Pons (tissue), 1 donor: ENCODE measurements around the gene RFC3.
"Not testable (repeated sequence)": the region's sequence is repeated elsewhere in the genome, so short reads cannot be mapped to it uniquely, and the experiment has no call there.

Experiments used
- DNase-seq: peaks from one replicate; pipeline ENCODE4 v3.0.0-alpha.2; 2016; ENCODE audit warnings: low spot score

RFC3 gene

DNA sequence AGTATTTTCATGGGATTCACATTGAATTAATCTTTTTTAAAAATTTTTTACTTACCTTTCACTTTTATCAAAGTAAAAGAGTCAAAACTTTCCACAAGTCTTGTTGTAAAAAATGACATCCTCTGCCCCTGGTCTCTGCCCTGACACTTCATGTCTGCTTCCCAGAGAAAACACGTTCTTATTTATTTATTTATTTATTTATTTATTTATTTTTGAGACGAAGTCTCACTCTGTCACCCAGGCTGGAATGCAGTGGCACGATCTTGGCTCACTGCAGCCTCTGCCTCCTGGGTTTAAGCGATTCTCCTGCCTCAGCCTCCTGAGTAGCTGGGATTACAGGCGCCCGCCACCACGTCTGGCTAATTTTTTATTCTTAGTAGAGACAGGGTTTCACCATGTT lies 5.1 kb upstream of the RFC3 start:
- DNase-seq, result not testable (repeated sequence)

GRCh38 chr13:33815011-33815550 lies 2.9 kb upstream of the RFC3 start:
- no peak for DNase-seq

DNA sequence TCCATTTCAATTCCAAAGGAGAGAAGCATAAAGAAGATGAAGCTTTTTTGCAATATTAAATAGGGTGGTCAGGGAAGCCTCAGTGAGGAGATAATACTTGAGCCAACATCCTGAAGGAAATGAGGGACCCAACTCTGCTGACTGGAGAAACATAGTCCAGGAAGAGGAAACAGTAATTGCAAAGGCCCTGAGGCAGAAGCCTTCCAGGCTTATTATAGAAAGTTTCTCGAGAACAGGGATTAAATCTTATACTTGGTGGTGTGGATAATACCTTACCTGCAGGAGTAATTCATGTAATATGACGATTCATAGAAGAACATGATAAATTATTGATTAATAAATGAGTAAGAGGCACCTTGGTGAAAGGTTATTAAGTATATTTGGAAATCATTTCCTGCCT lies 1.0 kb upstream of the RFC3 start:
- DNase-seq, result no peak

DNA sequence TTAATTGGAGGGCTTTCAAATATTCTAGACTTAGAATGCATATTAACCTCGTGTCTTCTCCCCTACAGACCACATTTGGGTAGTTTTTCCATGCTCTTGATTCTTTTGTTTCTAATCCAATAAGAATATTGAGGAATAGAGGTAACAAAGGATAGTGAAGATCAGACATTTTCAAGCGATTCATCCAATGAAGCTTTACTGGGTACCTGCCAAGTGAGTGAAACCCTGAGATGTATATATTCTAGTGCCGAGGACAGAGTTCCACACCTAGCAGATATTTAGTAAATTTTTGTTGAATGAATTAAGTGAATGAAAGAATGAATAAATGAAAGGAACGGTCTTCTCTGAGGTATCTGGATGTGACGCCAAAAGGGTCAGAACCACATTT lies 442 bp upstream of the RFC3 start:
- DNase-seq, result no peak

GRCh38 chr13:33825083-33825482 lies 7.1 kb downstream of the RFC3 start:
- no peak for DNase-seq

DNA sequence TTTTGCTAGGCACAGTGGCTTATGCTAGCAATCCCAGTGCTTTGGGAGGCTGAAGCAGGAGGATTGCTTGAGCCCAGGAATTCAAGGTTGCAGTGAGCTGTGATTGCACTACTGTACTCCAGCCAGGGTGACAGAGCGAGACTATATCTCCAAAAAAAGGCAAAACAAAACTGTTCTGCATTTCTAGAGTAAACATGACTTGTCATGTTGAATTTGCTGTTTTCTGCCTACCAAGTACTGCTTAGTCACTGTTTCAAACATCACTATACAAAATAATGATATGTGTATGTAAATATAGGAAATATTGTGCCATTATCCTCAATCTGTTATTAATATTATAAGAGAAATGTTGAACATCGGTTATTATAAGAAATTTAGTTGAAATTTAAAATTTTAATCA lies 9.2 kb downstream of the RFC3 start:
- DNase-seq, result no peak

GRCh38 chr13:33828431-33829129 lies 10.6 kb downstream of the RFC3 start:
- no peak for DNase-seq

DNA sequence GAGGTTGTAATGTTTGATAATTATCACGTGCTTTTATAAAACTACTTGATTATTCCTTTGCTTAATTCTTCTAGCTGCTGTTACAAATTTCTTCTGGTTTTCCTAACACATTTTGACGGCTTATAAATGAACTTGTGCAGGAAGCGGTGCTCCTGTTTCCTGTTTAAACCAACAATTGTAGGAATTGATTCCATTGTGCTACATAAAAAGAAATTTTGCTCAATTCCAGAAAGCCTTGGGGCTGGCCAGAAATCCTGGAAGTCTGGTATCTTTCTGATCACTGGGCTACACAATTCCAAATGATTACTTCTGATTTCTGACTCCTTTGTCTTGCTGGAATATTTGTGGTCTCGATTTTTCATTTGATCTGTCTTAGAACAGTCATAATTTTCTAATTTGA lies 14.9 kb downstream of the RFC3 start:
- no peak for DNase-seq

GRCh38 chr13:33838647-33839046 lies 20.7 kb downstream of the RFC3 start:
- no peak for DNase-seq

DNA sequence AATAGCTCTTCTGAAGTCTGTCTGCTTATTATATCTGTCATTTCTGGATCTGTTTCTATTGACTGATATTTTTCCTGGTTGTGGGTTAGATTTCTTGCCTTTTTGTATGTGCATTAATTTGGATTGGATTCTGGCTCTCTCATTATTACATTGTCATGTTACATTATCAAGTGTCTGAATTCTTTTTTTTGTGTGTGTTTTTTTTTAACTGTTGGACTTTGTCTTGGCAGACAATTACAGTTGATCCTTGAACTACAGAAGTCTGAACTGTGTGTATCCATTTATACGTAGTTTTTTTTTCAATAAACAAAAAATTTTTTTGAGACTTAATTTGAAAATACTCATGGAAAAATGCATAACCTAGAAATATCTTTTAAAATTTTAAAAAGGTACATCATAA lies 22.5 kb downstream of the RFC3 start:
- DNase-seq, result no peak

GRCh38 chr13:33842207-33842606 lies 24.3 kb downstream of the RFC3 start:
- DNase-seq, result no peak

DNA sequence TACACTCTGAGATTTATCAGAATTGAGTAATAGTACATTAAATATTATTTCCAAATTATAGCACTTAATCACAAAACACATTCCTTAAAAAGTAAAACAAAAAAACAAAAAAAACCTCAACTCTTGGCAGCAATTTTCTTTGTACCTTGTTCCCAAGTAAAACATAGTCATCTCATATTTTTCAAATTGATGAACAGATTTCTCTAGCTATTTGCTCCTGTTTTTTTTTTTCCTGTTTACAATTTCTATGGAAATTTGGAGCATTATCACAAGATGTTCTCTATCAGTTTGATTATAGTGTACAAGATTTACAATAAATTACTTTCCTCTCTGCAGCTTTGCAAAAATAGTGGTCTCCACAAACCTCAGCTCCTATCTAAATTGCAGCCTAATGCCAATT lies 25.0 kb downstream of the RFC3 start:
- DNase-seq, result no peak

DNA sequence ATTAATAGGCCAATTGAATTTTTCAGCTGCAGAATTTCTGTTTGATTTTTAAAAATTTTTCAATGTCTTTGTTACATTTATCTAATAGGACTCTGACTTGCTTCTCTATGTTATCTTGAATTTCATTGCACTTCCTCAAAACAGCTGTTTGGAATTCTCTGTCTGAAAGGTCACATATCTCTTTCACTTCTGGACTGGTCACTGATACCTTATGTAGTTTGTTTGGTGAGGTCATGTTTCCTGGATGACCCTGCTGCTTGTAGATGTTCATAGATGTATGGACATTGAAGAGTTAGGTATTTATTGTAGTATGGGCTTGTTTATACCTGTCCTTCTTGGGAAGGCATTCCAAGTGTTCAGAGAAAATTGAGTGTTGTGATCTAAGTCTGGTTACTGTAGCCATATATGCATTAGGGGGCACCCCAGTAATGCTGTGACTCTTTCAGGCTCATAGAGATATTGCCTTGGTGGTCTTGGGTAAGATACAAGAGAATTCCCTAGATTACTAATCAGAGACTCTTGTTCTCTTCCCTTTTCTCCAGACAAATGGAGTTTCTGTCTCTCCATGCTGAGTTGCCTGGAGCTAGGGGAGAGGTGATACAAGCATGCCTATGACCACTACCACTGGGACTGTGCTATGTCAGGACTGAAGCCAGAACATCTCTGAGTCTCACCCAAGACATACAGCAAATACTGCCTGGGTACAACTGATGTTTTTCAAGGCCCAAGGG lies 27.8 kb downstream of the RFC3 start:
- no peak for DNase-seq

DNA sequence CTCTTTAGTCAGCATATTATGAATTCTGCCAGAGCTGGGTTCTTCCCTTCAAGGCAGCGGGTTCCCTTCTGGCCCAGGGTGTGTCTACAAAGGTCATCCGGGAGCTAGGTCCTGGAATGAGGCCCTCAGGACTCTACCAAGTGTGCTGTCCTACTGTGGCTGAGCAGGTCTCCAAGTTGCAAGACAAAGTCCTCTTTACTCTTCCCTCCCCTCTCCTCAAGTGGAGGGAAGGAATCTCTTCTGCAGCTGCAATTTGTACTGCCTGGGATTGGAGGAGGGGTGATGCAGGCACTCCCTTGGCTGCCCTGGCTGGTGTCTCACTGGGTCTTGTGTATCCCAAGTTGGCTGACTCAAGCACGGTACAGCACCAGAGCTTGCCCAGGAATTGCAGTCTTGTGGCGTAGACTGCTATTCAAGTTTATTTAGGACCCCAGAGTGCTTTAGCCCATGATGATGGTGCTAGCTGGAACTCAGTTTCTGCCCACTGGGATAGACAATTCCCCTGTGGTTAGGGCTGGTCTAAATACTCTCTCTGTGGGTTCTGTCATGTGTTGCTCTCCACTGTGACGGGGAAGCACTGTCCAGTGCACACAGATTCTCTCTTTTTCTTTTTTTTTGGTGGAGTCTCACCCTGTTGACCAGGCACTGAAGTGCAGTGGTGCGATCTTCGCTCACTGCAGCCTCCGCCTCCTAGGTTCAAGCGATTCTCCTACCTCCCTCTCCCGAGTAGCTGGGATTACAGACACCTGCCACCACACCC lies 28.5 kb downstream of the RFC3 start:
- no peak for DNase-seq

- no peak for DNase-seq
Observed at GRCh38 chr13:33849211-33849610, 31.3 kb downstream of the RFC3 start.

GRCh38 chr13:33855371-33855895 lies 37.5 kb downstream of the RFC3 start:
- no peak for DNase-seq

GRCh38 chr13:33859691-33860303 lies 41.8 kb downstream of the RFC3 start:
- no peak for DNase-seq

GRCh38 chr13:33860526-33860925 lies 42.6 kb downstream of the RFC3 start:
- no peak for DNase-seq

GRCh38 chr13:33862016-33862415 lies 44.1 kb downstream of the RFC3 start:
- DNase-seq, result no peak

DNA sequence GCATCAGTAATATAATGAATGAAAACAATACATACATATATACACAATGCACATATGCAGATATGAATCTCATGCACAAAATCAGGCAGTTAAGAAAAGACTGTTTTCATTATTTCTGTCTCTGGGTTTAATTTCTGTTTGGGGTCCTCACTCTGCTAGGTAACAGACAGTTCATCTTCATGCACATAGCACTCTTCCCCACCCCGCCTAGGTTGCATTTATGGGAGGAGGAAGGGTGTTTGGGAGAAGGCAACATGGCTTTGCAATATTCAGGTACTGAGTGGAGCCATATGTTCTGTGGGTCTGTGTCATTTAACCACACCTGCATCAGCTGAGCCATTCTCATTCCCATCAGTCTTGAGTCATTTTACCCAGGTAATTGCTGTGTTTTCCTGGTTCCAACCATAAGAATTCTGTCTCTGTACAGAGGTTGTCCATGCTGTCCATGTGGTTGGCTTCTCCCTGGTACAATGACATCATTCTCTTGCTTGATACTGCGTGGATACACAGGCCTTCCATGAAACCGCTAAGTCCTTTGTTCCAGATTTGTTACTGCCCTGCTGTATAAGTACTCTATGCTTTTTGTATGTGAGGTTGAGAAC lies 45.3 kb downstream of the RFC3 start:
- DNase-seq, result no peak

GRCh38 chr13:33865945-33866344 lies 48.0 kb downstream of the RFC3 start:
- DNase-seq, result no peak

GRCh38 chr13:33867472-33867871 lies 49.5 kb downstream of the RFC3 start:
- no peak for DNase-seq
